ENCODE measurements around the gene GIGYF2.
"Not testable (repeated sequence)": the region's sequence is repeated elsewhere in the genome, so short reads cannot be mapped to it uniquely, and the experiment has no call there.

GIGYF2 gene

GRCh38 chr2:232697059-232697806 is at the start of gene GIGYF2:
Gene GIGYF2 (plus strand): TSS chr2:232697331. CDS start chr2:232735198, 37,867 bp downstream.
- DNase-seq: peak; percentile 97 to 98

GRCh38 chr2:232649033-232649432 is 48.1 kb upstream of the GIGYF2 start:
- no peak for DNase-seq

GRCh38 chr2:232652505-232652851 is 44.7 kb upstream of the GIGYF2 start:
- no peak for DNase-seq

GRCh38 chr2:232653441-232653840 is 43.7 kb upstream of the GIGYF2 start:
- no peak for DNase-seq

GRCh38 chr2:232655392-232655791 is 41.7 kb upstream of the GIGYF2 start:
- no peak for DNase-seq

GRCh38 chr2:232658217-232658785 is 38.8 kb upstream of the GIGYF2 start:
- no peak for DNase-seq

GRCh38 chr2:232659359-232659758 is 37.8 kb upstream of the GIGYF2 start:
- DNase-seq: no peak

GRCh38 chr2:232662486-232663260 is 34.5 kb upstream of the GIGYF2 start:
- no peak for DNase-seq

- no peak for DNase-seq
These were observed 30.9 kb upstream of the GIGYF2 start for GRCh38 chr2:232666051-232666805.

- no peak for DNase-seq
These were observed 29.0 kb upstream of the GIGYF2 start for GRCh38 chr2:232667989-232668583.

GRCh38 chr2:232668805-232669444 is 28.2 kb upstream of the GIGYF2 start:
- no peak for DNase-seq

GRCh38 chr2:232672588-232672987 is 24.5 kb upstream of the GIGYF2 start:
- DNase-seq: no peak

GRCh38 chr2:232674491-232674890 is 22.6 kb upstream of the GIGYF2 start:
- no peak for DNase-seq

- no peak for DNase-seq
These were observed 21.8 kb upstream of the GIGYF2 start for GRCh38 chr2:232675381-232675780.

- DNase-seq: no peak
These were observed 17.1 kb upstream of the GIGYF2 start for GRCh38 chr2:232680006-232680405.

- no peak for DNase-seq
These were observed 15.6 kb upstream of the GIGYF2 start for GRCh38 chr2:232681527-232681926.

GRCh38 chr2:232683368-232683767 is 13.8 kb upstream of the GIGYF2 start:
- no peak for DNase-seq

- DNase-seq: not testable (repeated sequence)
These were observed 11.7 kb upstream of the GIGYF2 start for GRCh38 chr2:232685391-232685790.

GRCh38 chr2:232687382-232688160 is 9.6 kb upstream of the GIGYF2 start:
- no peak for DNase-seq

- DNase-seq: no peak
These were observed 8.9 kb upstream of the GIGYF2 start for GRCh38 chr2:232688201-232688600.

- no peak for DNase-seq
These were observed 7.8 kb upstream of the GIGYF2 start for GRCh38 chr2:232689152-232689910.
